ENCODE measurements around the gene HOXC12. TPM values are rescaled to one million over a fixed set of nuclear protein-coding genes. Genes with fewer than 3 reads are reported as not detected.

Gene HOXC12
- polyA plus RNA-seq, 1 experiment, result 0.06 TPM

DNA sequence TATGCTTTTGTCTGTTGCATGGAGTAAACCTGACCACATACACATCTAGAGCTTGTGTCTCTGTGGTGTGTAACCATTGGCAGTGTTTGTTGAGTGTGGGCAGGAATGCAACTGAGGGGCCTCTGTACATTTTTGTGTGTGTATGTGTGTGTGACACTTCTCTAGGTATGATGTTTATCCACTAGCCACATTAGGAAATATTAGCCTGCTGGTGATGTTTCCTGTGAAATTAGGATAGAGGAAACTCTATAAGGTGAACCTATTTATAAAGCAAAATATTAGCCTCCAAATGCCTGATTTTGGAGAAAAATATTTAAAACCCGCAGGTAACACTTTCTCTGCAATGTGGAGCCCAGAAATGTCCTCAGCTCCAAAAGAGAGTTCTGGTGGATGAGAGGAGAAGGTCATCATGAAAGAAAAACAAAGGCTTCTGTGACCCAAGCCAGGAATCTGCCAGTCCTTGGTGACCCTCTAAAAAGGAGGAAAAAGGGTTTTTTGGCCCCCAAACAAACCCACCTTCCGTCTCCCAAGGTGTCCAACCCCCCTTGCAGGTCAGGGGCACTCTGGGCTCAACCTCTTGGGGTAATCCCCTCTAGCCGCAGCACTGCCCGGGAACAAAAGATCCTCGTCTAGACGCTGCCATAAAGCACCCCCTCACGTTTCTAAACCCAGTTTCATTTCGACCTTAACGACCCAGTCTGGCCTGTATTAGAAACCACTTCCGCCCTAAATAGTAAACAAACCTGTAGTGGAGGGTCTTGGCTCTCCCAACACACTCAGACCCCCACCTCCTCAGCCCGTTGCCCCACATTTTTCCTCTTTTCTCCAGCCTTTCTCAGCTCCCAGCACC lies 23.1 kb downstream of the HOXC12 start:
- H3K36me3 ChIP-seq (ENCODE audit: control insufficient read depth, insufficient read depth, low read length), result no peaks in the 10 kb centered on the region
- CTCF ChIA-PET, result interaction anchor here (1.7 kb wide), 2 partner anchors 22 to 230 kb away, joined by 4 to 8 read pairs; partner anchors contain the start of gene HOXC9
- no peaks in the 10 kb centered on the region; the same call in none of the 2 replicates for H3K27me3 ChIP-seq (ENCODE audit: control insufficient read depth, insufficient read depth, low read length)
- H3K4me3 ChIP-seq (ENCODE audit: low read depth, low read length), result 0 out of 2 replicates have a peak overlapping the region, but pooled peaks have one; percentile 12
- TF ChIP-seq, protein P1, sequence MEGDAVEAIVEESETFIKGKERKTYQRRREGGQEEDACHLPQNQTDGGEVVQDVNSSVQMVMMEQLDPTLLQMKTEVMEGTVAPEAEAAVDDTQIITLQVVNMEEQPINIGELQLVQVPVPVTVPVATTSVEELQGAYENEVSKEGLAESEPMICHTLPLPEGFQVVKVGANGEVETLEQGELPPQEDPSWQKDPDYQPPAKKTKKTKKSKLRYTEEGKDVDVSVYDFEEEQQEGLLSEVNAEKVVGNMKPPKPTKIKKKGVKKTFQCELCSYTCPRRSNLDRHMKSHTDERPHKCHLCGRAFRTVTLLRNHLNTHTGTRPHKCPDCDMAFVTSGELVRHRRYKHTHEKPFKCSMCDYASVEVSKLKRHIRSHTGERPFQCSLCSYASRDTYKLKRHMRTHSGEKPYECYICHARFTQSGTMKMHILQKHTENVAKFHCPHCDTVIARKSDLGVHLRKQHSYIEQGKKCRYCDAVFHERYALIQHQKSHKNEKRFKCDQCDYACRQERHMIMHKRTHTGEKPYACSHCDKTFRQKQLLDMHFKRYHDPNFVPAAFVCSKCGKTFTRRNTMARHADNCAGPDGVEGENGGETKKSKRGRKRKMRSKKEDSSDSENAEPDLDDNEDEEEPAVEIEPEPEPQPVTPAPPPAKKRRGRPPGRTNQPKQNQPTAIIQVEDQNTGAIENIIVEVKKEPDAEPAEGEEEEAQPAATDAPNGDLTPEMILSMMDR (IDR thresholded peaks at IDR 0.05; ENCODE audit: insufficient read depth, low read depth, low read length), result no peak
- POLR2A ChIA-PET, result no interaction called here
- no peak for DNase-seq (ENCODE audit: low read depth)

DNA sequence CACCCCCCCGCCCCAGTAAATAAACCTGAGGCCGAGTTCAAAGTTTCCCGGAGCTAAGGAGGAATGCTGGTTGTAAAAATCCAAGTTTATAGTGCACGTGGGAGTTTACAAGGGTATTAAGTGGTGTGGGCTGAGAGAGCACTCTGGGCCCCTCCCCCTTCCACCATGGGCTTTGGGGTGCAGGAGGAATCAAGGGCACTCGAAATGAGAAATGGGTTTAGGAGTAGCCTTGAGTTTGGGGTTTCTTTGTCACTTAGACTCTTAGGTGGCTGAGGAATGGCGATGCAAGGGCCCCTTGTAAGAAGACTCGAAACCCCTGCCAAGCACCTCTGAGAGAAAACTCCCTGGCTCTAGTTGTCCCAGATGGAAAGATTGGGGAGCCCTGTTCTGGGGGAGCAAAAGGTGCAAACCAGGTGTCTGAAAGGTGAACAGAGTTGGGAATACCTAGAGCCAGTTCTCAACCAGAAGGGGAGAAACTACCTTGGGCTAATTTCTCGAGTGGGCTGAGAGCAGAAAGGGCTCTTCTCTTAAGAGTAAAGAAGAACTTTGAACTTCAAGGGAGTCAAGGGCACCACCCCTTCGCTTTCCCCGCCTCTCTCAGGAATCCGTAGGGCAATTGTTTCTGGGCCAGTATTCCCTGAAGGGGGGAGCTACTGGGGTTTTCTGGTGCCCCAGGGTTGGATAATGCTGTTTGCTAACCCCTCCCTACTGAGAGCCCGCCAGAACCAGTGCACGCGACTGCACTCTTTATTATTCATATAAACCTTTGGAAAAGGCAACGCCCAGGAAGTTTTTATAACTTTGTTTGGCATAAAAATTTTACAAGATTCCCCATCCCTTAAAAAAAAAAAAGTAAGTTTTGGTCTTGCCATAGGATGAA lies 24.0 kb downstream of the HOXC12 start:
- TF ChIP-seq, protein P1 (IDR thresholded peaks at IDR 0.05; ENCODE audit: insufficient read depth, low read depth, low read length), result no peak
- ChIA-PET CTCF (interaction anchor here (0.7 kb wide), 1 partner anchor 234 kb away, joined by 3 read pairs; no protein-coding TSS in a partner anchor), POLR2A (interaction anchor here (0.7 kb wide), 1 partner anchor 346 kb away, joined by 10 read pairs; the partner anchor contains the start of gene COPZ1)
- H3K27me3 ChIP-seq (ENCODE audit: control insufficient read depth, insufficient read depth, low read length), result no peaks in the 10 kb centered on the region
- H3K4me3 ChIP-seq (ENCODE audit: low read depth, low read length), result no peak overlapping the region
- DNase-seq (ENCODE audit: low read depth), result peak; percentile 75
- H3K36me3 ChIP-seq (ENCODE audit: control insufficient read depth, insufficient read depth, low read length), result no peaks in the 10 kb centered on the region

DNA sequence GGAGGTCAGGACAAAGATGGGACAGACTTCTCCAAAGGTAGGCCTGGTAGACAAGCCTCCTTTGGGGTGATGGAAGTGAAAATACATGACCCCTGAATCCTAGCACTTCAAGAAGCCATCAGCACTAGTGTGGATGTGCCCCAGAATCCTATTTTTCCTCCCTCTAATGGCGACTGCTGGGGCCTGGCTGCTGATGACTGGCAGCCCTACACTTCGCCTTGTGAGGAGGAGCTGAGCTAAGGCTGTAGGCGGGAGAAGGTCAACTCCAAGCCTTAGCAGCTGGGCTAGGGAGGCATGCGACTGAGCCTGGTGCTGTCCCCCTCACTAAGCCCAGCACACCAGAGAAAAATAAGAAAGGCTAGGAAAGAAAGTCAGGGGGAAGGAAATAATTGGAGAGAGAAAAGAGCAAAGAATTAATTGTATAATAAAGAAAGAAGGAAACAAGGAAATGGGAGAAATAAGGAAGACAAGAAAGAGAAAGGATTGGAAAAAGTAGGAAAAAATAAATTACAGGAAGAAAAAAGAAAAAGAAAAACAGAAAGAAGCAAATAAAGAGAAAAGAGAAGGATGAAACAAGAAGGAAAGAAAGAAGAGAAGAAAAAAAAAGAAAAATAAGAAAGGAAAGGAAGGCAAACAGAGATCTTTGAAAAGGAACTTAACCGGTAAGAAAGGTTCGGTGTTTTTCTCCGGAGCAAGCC lies 25.6 kb downstream of the HOXC12 start:
- Histone ChIP-seq H3K27me3 (ENCODE audit: control insufficient read depth, insufficient read depth, low read length) (no peaks in the 10 kb centered on the region), H3K4me3 (ENCODE audit: low read depth, low read length) (peak overlapping the region; percentile 46), H3K36me3 (ENCODE audit: control insufficient read depth, insufficient read depth, low read length) (no peaks in the 10 kb centered on the region)
- ChIA-PET CTCF (interaction anchor here (0.7 to 2.0 kb wide), 6 partner anchors 8 to 285 kb away, joined by 3 to 8 read pairs (median 3); no protein-coding TSS in a partner anchor), POLR2A (no interaction called here)
- TF ChIP-seq, protein P1 (IDR thresholded peaks at IDR 0.05; ENCODE audit: insufficient read depth, low read depth, low read length), result no peak
- no peak for DNase-seq (ENCODE audit: low read depth)

DNA sequence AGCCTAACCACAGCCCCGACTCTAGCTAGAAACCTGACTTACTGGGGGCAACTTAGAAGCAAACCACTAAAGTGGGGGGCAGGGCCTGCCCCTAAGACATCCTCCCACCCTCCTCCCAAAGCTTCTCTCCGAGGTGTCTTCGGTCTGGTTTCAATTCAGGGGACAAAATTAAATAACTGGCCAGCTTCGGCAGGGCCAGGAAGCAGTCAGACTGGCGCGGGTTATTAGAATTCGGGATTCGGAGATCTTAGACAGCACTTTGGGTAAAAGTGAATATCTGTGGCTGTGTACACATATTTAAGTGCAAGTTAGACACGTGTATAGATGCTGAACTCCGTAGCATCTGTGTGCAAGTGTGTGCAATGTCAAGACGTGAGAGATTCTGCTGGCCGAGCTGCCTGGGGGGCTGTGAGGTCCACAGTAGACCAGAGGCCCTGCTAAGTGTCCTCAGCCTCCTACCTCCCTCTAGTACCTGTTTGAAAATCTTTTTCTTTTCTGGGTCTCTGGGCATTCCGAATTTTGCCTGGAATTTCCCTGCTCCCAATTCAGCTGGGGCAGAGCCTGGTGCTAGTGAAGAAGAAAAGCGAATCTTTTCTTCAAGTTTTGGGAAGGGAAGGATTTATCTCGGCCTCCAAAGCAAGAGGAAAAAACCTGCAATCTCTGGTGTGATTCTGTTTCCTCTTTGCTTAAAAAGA lies 26.2 kb downstream of the HOXC12 start:
- ChIA-PET POLR2A (no interaction called here), CTCF (interaction anchor here (0.7 to 2.0 kb wide), 8 partner anchors 8 to 285 kb away, joined by 3 to 8 read pairs (median 3); no protein-coding TSS in a partner anchor)
- Histone ChIP-seq H3K36me3 (ENCODE audit: control insufficient read depth, insufficient read depth, low read length) (no peaks in the 10 kb centered on the region), H3K4me3 (ENCODE audit: low read depth, low read length) (peak overlapping the region; percentile 46), H3K27me3 (ENCODE audit: control insufficient read depth, insufficient read depth, low read length) (no peaks in the 10 kb centered on the region)
- TF ChIP-seq, protein P1 (IDR thresholded peaks at IDR 0.05; ENCODE audit: insufficient read depth, low read depth, low read length), result no peak
- no peak for DNase-seq (ENCODE audit: low read depth)

Data from BJ (cell line).